OCI-LY7 (cell line): ENCODE measurements around the gene WDR82.

Experiments
- CTCF ChIP-seq: fragments of 200-600 bp; sonication (generic); conservative IDR thresholded peaks from 2 replicates; pipeline ENCODE4 v1.5.1; 2014; ENCODE audit warnings: mild to moderate bottlenecking, antibody characterized with exemption, low read length, moderate library complexity, mixed read lengths
- EZH2phosphoT487 ChIP-seq: fragments of 200-600 bp; sonication (generic); IDR thresholded peaks from 2 replicates; pipeline ENCODE4 v1.6.1; 2018; ENCODE audit warnings: low read depth, borderline replicate concordance, mild to moderate bottlenecking, mixed run types, antibody characterized with exemption, low read length, moderate library complexity, mixed read lengths

- no peak for TF ChIP-seq CTCF
- TF ChIP-seq EZH2phosphoT487 = no peak
Observed at GRCh38 chr3:52229656-52230055, 48.8 kb downstream of the WDR82 start.
